ENCODE results near the gene ATP5F1A.
"Not testable (repeated sequence)": the region's sequence is repeated elsewhere in the genome, so short reads cannot be mapped to it uniquely, and the experiment has no call there.

ATP5F1A gene

DNA sequence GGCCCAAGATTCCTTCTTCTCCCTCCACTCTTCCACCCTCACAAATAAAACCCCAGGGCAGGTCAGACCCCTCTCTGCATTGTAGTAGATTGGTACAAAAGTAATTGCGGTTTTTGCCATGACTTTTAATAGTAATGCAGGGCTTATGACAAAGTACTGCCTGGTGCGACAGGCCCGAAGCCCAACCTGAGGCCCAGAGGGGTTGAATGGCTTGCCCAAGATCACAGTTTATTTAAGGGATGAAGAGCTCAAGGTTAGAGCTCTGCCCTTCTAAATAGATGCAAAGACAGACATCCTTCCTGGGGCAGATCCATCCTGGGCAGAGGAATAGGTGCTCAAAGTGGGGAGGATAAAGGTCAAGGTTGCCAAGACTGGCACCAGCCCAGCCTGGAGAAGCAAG is 25.1 kb downstream of the ATP5F1A start:
- no peak for DNase-seq

GRCh38 chr18:46072376-46072867 is 25.7 kb downstream of the ATP5F1A start:
- peak; percentile 42 for DNase-seq

DNA sequence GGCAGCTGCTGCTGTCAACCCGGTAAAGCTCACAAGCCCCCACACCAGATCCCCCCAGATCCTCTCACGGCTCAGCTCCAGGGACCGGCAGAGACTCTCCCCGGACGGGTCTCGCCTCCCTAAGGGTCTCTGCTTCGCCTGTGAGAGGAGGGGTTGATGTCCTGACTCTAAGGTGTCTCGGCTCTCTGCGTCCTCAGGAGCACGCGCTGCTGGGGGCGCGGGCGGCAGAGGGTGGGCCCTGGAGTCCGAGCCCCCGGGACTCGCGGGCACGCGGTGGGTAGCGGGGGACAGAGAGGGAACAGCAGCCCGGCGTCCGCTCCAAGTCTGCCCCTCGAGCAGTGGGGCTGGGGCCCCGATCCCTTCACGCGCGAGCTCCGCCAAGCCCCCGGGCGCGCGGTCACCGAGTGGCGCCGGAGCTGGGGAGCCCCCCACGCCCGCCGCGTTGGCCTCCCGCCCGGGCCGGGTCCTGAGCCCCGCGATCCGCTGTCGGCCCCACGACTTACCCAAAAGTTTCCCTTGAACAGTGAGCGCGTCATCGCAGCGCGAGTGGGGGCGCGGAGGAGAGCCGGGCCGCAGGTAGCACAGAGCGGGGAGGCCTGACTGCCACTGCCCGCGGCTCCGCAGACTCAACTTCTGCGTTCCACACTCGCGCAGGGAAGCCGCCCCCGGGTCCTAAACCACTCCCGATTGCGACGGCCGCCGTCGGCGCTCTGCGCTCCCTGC is 26.3 kb downstream of the ATP5F1A start, which contains the start of gene PSTPIP2:
Gene PSTPIP2 (minus strand): TSS at position 608 of the 723 bp plus-strand sequence. CDS start 72 bp downstream, at position 536.
- peak; percentile 72 for DNase-seq

GRCh38 chr18:46070815-46071652 is 27.1 kb downstream of the ATP5F1A start:
- no peak for DNase-seq

DNA sequence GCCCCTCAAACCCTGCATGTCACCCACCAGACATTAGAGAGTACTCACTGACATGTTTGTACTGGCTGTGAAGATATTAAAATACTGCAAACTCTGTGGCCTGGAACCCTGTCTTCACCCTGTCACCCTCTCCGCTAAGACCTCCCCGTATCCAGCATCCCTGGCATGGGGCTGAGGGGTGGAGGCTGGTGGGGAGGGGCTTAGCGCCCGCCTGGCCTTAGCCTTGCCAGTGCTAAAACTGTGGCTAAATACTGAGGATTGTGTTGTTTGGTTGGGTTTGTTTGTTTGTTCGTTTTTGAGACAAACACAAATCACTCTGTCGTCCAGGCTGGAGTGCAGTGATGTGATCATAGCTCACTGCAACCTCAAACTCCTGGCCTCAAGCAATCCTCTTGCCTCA is 27.9 kb downstream of the ATP5F1A start:
- DNase-seq = no peak

GRCh38 chr18:46069524-46069923 is 28.6 kb downstream of the ATP5F1A start:
- DNase-seq = no peak

GRCh38 chr18:46068763-46069162 is 29.3 kb downstream of the ATP5F1A start:
- no peak for DNase-seq

GRCh38 chr18:46067438-46068007 is 30.6 kb downstream of the ATP5F1A start:
- DNase-seq = no peak

DNA sequence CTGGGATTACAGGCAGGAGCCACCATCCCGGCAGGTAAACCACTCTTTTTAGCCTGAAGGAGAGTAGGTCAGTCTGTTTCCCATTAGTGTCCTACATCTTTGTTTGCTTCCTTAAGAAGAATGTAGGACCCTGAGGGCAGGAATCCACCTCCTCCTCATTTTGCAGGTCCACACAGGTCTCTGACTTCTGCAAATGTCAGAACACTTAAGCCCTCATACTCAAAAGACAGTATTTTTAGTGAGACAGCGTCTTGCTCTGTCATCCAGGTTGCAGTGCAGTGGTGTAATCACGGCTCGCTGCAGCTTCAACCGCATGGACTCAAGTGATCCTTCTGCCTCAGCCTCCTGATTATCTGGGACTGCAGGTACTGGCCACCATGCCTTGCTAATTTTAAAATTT is 35.3 kb downstream of the ATP5F1A start:
- no peak for DNase-seq

DNA sequence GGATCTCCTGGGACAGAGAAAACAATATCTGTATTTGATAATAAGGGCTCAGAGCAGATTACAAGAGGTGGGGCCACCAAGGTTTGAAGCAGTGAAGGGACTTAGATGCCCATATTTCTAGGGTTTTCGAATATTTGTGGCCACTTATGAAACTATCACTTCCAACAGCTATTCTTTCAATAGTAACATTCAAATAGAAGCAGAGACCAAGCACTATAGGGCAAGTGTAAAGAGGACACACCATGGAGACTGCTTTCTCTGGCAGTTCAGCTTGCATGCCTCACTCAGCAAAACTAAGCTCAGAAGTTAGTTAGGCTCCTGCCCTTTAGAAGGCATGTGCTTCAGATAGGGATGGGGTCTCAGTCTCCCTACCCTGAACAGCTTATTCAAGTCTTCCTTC is 36.3 kb downstream of the ATP5F1A start:
- DNase-seq = no peak

GRCh38 chr18:46061387-46061786 is 36.7 kb downstream of the ATP5F1A start:
- no peak for DNase-seq

DNA sequence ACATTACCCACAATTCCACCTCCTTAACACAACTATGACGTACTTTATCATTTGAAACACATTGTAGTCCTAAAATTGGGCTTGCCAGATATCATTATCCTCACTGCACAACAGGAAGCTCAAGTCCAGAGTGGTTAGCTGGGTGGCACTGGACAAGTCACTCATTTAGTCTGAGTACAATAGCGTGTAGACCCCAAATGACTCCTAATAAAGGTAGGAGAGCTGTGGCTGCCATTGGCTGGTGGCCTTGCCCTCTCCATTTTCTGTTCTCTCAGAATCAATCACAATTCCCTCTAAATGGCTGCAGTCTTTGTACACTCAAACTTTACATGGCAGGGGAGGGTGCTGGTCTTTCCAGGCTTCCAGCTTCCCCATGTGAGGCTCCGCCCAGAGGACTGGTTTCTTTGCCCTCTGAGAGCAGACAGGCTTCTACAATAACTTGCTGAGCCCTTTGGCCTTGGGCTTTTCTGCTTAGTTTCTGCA is 37.7 kb downstream of the ATP5F1A start:
- DNase-seq = no peak

- DNase-seq = no peak
Measured at GRCh38 chr18:46055838-46056230, 42.3 kb downstream of the ATP5F1A start.

GRCh38 chr18:46054956-46055837 is 42.9 kb downstream of the ATP5F1A start:
- no peak for DNase-seq

- no peak for DNase-seq
Measured at GRCh38 chr18:46053368-46054095, 44.6 kb downstream of the ATP5F1A start.

GRCh38 chr18:46051731-46052461 is 46.2 kb downstream of the ATP5F1A start:
- DNase-seq = no peak

DNA sequence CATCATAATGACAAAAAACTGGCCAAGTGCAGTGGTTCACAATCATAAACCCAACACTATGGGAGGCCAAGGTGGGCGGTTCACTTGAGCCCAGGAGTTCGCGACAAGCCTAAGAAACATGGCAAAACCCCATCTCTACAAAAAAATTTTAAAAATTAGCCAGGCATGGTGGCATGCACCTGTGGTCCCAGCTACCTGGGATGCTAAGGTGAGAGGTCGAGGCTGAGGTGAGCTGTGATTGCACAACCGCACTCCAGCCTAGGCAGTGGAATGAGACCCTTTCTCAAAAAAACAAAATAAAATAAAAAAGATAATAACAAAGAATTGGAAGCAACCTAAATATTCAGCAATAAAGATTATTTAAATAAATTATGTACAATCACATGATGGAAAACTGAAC is 47.8 kb downstream of the ATP5F1A start:
- no peak for DNase-seq

GRCh38 chr18:46048641-46049040 is 49.5 kb downstream of the ATP5F1A start:
- no peak for DNase-seq

- not testable (repeated sequence) for DNase-seq
Measured at GRCh38 chr18:46047369-46047768, 50.7 kb downstream of the ATP5F1A start.

GRCh38 chr18:46046688-46047087 is 51.4 kb downstream of the ATP5F1A start:
- DNase-seq = no peak

DNA sequence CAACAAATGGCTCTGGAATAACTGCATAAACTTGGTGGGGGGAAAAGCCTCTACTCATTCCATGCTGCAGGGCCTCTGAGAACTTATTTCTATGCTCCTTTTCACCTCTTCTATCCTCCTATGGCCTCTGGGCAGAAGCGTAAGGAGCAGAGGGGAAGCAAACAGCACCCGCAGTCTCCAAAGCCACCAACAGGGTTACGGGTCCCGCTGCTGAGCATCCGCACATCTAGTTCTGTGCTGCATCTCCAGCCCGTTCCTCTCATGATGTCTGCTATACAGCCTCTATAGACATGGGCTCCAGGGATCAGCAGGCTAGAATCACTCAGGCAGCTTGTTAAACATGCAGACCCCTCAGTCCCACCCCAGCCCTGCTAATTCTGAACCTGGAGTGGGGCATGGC is 52.0 kb downstream of the ATP5F1A start:
- DNase-seq = no peak

Data from right hindlimb (tissue), 1 donor.